Neural progenitor cell (in vitro differentiated cells): ENCODE data around the gene ZNF618.

Experiments used
- EZH2 ChIP-seq: fragments of 200-600 bp; sonication (generic); IDR thresholded peaks from 2 replicates; pipeline ENCODE4 v1.6.1; 2017; ENCODE audit warnings: antibody characterized with exemption, mild to moderate bottlenecking, moderate library complexity
- EZH2phosphoT487 ChIP-seq: fragments of 200-600 bp; sonication (generic); IDR thresholded peaks from 2 replicates; pipeline ENCODE4 v1.6.1; 2017; ENCODE audit warnings: antibody characterized with exemption
- TF ChIP-seq, protein P1 (sequence below): fragments of 200-600 bp; sonication (generic); IDR thresholded peaks from 2 replicates; pipeline ENCODE4 v1.5.1; 2017; ENCODE audit warnings: antibody characterized with exemption, mild to moderate bottlenecking

DNA sequence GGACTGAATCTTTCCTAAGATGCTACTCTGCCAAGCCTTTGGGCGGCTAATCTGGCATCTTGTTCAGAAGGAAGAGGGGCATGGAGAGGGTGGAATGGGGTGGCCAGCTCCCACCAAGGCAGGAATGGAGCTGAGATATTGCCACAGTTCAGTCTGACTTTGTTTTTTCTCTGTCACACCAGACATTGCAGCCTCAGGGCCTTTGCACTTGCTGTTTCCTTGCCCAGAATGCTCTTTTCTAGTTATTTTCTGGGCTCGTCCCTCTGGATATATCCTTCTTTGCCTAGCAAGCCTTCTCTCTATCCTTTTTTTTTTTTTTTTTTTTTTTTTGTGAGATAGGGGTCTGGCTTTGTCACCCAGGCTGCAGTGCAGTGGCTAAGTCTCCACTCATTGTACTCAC lies 40.8 kb downstream of the ZNF618 start:
- TF ChIP-seq, protein P1, sequence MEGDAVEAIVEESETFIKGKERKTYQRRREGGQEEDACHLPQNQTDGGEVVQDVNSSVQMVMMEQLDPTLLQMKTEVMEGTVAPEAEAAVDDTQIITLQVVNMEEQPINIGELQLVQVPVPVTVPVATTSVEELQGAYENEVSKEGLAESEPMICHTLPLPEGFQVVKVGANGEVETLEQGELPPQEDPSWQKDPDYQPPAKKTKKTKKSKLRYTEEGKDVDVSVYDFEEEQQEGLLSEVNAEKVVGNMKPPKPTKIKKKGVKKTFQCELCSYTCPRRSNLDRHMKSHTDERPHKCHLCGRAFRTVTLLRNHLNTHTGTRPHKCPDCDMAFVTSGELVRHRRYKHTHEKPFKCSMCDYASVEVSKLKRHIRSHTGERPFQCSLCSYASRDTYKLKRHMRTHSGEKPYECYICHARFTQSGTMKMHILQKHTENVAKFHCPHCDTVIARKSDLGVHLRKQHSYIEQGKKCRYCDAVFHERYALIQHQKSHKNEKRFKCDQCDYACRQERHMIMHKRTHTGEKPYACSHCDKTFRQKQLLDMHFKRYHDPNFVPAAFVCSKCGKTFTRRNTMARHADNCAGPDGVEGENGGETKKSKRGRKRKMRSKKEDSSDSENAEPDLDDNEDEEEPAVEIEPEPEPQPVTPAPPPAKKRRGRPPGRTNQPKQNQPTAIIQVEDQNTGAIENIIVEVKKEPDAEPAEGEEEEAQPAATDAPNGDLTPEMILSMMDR = no peak
- TF ChIP-seq EZH2phosphoT487 (no peak), EZH2 (no peak)
